Duodenal mucosa (tissue), 2 donors: Measurements from ENCODE around the gene DIPK1C.

Experiments used
- H3K27ac ChIP-seq: one replicate; pipeline ENCODE4 v1.7.0; 2013; ENCODE audit warnings: low read depth, low read length
- H3K27me3 ChIP-seq, 2 donors: one replicate each; pipeline ENCODE4 v1.7.0; 2013; ENCODE audit warnings: low read length in 2 of 2, control low read depth in 1 of 2; ENCODE audit not compliant: insufficient read depth in 2 of 2, control insufficient read depth in 1 of 2
- H3K36me3 ChIP-seq, 2 donors: one replicate each; pipeline ENCODE4 v1.7.0; 2013; ENCODE audit warnings: low read length in 2 of 2, control low read depth in 1 of 2; ENCODE audit not compliant: insufficient read depth in 2 of 2, control insufficient read depth in 1 of 2
- H3K4me1 ChIP-seq, 2 donors: one replicate each; pipeline ENCODE4 v1.7.0; 2013; ENCODE audit warnings: low read length in 2 of 2, control low read depth in 1 of 2; ENCODE audit not compliant: insufficient read depth in 2 of 2, control insufficient read depth in 1 of 2
- H3K4me3 ChIP-seq, 2 donors: one replicate each; pipeline ENCODE4 v1.7.0; 2013; ENCODE audit warnings: low read length in 2 of 2, low read depth in 1 of 2
- H3K9ac ChIP-seq, 2 donors: one replicate each; pipeline ENCODE4 v1.7.0; 2013; ENCODE audit warnings: low read length in 2 of 2, low read depth in 1 of 2
- H3K9me3 ChIP-seq, 2 donors: one replicate each; pipeline ENCODE4 v1.7.0; 2013; ENCODE audit warnings: low read length in 2 of 2, control low read depth in 1 of 2; ENCODE audit not compliant: control insufficient read depth in 1 of 2

Gene DIPK1C

DNA sequence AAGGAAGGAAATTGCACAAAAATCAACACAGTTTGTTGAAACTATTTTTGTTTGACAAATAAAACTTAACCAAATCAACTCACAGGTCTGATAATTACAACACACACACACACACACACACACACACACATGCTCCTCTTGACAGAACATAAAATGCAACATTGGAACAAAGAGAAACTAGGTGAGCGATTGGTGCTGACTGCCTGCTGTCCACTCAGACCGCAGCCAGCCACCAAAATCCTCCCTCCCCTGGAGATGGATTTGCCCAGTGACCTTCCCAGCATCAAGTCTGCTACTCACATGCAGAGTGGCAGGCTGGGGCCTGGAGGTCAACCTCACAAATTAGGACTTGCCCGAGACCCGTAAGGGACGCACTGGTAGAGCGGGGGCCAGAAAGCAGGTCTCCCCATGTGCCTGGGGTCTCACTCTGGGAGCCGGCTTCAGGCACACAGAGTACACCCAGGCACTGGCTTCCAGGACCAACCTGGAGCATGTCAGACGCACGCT lies 61.4 kb downstream of the DIPK1C start:
- H3K9me3 ChIP-seq: no peaks in the 10 kb centered on the region
- peaks cover 0 to 3% of the 10 kb centered on the region in 2 donors for H3K27me3 ChIP-seq
- H3K27ac ChIP-seq: no peak overlapping the region
- H3K4me1 ChIP-seq: peaks cover 0 to 5% of the 10 kb centered on the region in 2 donors
- no peaks in the 10 kb centered on the region for H3K36me3 ChIP-seq
- H3K4me3 ChIP-seq: no peak overlapping the region
- no peak overlapping the region for H3K9ac ChIP-seq

DNA sequence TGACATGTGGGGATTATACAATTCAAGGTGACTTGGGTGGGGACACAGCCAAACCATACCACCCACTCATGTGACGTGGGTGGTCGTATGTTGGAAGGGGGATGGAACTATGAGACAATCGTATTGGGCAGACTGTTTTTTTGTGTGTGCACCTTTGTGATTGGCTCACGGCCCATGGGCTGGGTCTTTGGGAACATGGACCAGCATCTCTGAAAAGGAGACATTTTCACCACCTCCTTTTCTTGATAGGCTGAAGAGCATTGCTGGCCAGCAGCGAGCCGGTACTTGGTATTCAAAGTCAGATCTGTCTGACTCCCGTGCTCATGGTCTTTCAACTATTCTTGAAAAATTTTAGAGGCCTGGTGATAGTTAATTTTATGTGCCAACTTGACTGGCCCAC lies 62.1 kb downstream of the DIPK1C start:
- no peak overlapping the region for H3K4me3 ChIP-seq
- no peak overlapping the region for H3K27ac ChIP-seq
- H3K9ac ChIP-seq: no peak overlapping the region
- peaks cover 0 to 3% of the 10 kb centered on the region in 2 donors for H3K27me3 ChIP-seq
- no peaks in the 10 kb centered on the region for H3K36me3 ChIP-seq
- H3K9me3 ChIP-seq: no peaks in the 10 kb centered on the region
- peaks cover 0 to 3% of the 10 kb centered on the region in 2 donors for H3K4me1 ChIP-seq

DNA sequence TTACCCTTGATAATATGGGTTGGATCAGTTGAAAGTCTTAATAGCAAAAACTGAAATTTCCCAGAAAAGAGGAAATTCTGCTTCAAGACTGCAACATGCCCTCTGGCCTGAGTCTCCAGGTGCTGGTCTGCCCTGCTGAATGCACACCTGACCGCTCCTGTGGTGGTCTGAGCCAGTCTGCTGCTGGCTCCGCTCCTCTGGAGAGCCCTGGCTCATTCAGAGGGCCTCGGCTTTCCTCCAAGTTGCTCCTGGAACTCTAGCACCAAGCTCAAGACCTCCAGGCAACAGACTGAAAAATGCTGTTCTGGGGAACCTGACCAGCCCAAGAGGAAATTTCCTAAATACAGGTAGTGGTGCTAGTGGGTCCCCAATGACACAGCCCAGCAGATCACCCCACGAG lies 64.8 kb downstream of the DIPK1C start:
- Histone ChIP-seq H3K36me3 (no peaks in the 10 kb centered on the region), H3K27me3 (peaks cover 0 to 3% of the 10 kb centered on the region in 2 donors), H3K9me3 (no peaks in the 10 kb centered on the region), H3K9ac (no peak overlapping the region), H3K27ac (no peak overlapping the region), H3K4me3 (no peak overlapping the region), H3K4me1 (no peaks in the 10 kb centered on the region)

DNA sequence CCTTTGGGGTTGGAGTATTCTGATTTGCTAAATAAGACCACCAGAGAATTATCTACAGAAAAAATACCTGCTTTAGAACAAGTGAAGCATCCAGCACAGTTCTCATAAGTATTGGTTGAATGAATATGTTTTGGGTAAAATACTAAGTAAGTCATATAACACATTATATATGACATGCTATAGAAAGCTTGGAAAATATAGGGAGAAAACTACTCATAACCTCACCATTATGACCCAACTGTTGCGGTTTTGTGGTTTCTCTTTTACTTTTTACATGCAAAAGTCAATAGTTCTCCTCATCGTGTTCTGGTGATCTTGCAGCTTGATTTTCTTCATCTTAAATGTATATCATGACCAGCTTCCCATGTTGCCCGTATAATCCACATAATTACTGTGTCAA lies 66.2 kb downstream of the DIPK1C start:
- H3K9ac ChIP-seq: no peak overlapping the region
- H3K4me1 ChIP-seq: no peaks in the 10 kb centered on the region
- no peak overlapping the region for H3K27ac ChIP-seq
- H3K4me3 ChIP-seq: no peak overlapping the region
- H3K36me3 ChIP-seq: no peaks in the 10 kb centered on the region
- no peaks in the 10 kb centered on the region for H3K9me3 ChIP-seq
- H3K27me3 ChIP-seq: peaks cover 0 to 3% of the 10 kb centered on the region in 2 donors

- Histone ChIP-seq H3K27ac (no peak overlapping the region), H3K9ac (no peak overlapping the region), H3K27me3 (peaks cover 0 to 3% of the 10 kb centered on the region in 2 donors), H3K9me3 (no peaks in the 10 kb centered on the region), H3K4me1 (no peaks in the 10 kb centered on the region), H3K36me3 (no peaks in the 10 kb centered on the region), H3K4me3 (no peak overlapping the region)
Measured at GRCh38 chr18:74389991-74390390, 67.1 kb downstream of the DIPK1C start.

GRCh38 chr18:74389171-74389927 lies 67.8 kb downstream of the DIPK1C start:
- H3K4me1 ChIP-seq: no peaks in the 10 kb centered on the region
- H3K9me3 ChIP-seq: no peaks in the 10 kb centered on the region
- no peak overlapping the region for H3K4me3 ChIP-seq
- H3K27ac ChIP-seq: no peak overlapping the region
- no peaks in the 10 kb centered on the region for H3K36me3 ChIP-seq
- H3K9ac ChIP-seq: no peak overlapping the region
- peaks cover 0 to 3% of the 10 kb centered on the region in 2 donors for H3K27me3 ChIP-seq

DNA sequence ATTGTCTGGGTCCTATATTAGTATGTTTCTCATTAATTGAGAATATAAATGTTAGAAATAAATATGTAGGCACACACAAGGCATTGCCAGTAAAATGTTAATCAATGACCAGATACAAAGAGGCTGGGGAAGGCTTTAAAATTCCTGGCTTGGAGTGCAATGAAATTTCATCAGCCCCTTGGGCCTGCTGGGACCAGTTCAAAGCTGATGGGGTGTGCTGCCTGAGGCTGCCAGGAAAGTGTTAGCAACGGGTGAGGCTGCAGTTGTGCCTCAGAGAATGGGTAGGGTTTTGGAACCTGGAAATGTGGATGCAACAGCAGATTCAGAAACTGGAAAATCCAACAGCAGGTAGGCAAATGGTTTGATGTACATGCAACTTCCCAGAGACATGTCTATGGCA lies 68.9 kb downstream of the DIPK1C start:
- H3K27me3 ChIP-seq: peaks cover 0 to 3% of the 10 kb centered on the region in 2 donors
- no peak overlapping the region for H3K9ac ChIP-seq
- H3K4me3 ChIP-seq: no peak overlapping the region
- H3K36me3 ChIP-seq: no peaks in the 10 kb centered on the region
- H3K27ac ChIP-seq: no peak overlapping the region
- H3K9me3 ChIP-seq: no peaks in the 10 kb centered on the region
- no peaks in the 10 kb centered on the region for H3K4me1 ChIP-seq

DNA sequence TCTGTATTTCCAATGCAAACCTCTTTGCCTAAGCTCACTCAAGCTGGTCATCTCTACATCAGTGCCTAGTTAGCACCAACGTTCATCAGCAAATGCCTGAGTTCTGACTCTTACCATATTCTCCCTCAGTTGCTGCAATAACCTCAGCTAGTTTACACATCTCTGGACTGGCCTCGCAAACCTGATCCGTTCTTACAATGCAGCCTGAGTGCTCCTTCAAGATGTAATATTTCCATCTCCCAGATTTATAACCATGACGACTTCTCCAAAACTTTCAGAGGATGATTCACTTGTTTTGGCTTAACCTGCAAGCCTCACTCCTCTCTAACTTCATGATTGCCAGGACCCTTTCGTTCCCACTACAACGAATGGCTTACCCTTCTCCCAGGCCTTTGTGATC lies 69.7 kb downstream of the DIPK1C start:
- H3K4me1 ChIP-seq: no peaks in the 10 kb centered on the region

More for the DNA sequence above, 69.7 kb downstream of the DIPK1C start:
- Histone ChIP-seq H3K27ac (no peak overlapping the region), H3K9me3 (no peaks in the 10 kb centered on the region), H3K27me3 (peaks cover 0 to 2% of the 10 kb centered on the region in 2 donors), H3K4me3 (no peak overlapping the region), H3K9ac (no peak overlapping the region), H3K36me3 (no peaks in the 10 kb centered on the region)
